Measurements from ENCODE around the gene PXMP2.

The PXMP2 gene

DNA sequence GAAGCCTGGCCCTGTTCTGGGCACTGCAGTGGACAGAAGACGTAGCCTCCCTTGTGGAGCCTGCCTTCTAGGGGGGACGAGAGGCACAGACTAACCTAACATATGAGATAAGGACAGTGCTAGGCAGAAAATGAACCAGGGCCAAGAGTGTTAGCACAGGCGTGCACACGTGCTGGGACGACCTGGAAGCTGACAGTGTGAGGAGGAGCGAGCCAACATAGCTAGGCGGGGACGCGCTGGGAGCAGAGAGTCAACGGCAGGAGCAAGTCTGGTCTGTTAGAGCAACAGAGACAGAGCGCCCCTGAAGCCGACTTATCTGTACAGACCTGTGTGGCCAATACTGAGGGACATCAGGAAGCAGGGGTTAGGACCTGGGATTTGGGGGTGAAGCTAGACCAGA is 8.0 kb downstream of the PXMP2 start:
- no peak for DNase-seq (ENCODE audit: low spot score)

DNA sequence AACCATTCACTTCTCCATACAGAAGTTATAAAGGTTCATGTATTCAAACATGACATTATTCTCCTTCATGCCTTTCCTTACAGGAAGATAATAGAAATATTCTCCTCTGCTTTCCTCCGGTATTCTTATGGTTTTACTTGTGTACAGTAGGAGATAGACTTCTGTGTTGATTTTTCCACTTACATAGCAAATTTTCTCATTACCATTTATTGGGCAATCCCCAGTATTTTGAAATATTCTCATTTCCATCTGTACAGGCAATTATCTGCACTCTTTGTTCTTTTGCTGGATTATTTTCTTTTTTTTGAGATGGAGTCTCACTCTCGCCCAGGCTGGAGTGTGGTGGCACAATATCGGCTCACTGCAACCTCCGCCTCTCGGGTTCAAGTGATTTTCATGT is 11.0 kb downstream of the PXMP2 start:
- DNase-seq (ENCODE audit: low spot score) = no peak

DNA sequence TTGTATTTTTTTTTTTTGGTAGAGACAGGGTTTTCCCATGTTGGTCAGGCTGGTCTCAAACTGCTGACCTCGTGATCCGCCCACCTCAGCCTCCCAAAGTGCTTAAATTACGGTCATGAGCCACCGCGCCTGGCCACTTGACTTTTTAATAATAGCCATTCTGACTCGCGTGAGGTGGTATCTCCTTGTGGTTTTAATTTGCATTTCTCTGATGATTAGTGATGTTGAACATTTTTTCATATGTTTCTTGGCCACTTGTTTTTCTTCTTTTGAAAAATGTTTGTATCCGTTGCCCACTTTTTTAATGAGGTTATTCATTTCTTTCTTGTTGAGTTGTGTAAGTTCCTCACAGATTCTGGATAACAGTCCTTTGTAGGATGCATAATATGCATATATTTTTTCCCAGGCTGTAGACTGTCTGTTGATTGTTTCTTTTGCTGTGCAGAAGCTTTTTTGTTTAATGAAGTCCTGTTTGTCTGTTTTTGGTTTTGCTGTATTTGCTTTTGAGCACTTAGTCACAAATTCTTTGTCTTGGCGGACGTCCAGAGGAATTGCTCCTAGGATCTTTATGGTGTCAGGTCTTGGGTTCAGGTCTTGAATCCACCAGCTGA is 12.9 kb downstream of the PXMP2 start:
- DNase-seq (ENCODE audit: low spot score) = no peak

DNA sequence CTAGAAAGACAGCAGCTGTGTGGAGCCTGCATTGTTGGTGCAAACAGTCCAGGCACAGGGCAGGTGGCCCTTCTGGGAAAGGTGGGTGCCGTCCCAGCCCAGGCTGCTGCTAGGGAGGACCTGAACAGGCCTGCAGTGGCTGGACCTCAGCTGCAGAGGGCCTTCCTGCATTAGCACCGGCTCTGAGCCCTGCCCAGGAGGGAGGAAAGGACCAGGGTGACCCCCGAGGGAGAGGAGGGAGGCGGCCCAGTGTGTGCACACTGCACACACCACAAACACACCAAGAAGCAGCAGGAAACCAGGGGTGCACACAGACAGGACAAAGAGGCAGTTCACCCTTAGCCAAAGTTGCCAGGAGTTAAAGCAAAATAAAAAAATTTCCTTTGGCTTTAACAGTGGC is 15.3 kb downstream of the PXMP2 start:
- no peak for DNase-seq (ENCODE audit: low spot score)

DNA sequence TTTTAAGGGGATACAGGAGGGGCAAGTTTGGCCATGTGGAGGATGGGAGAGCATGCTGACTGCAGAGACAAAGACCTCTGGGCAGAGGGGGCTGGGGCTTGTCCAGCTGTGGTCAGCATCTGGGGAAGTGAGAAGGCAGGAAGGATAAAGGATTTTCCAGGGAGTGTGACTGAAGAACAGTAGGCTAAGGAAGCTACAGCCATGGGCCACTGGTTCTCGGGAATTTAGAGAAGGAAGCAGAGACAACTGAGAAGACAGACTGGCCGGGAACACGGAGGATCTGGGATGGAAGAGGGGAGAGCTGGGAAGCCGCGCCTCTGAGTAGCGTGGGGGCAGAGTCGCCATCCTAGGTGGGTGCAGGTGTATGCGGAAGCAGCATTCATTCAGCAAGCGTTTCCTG is 16.3 kb downstream of the PXMP2 start:
- no peak for DNase-seq (ENCODE audit: low spot score)

DNA sequence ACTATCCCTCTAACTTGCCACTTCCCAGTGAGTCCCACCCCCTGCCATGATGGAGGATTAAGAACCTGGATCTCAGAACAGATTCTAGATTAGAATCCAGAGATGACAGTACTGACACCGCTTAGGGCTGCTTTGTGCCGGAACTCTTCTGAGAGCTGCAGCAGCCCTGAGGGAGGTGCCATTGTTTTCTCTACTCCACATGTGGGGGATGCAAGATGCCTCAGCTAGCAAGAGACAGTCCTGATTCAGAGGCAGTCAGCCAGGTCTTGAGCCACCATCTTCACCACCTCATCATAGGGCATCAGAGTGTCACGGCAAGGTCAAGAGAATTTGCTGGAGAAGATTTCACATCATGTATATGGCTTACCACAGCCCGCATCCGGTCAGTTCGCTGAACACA is 19.9 kb downstream of the PXMP2 start:
- no peak for DNase-seq (ENCODE audit: low spot score)

DNA sequence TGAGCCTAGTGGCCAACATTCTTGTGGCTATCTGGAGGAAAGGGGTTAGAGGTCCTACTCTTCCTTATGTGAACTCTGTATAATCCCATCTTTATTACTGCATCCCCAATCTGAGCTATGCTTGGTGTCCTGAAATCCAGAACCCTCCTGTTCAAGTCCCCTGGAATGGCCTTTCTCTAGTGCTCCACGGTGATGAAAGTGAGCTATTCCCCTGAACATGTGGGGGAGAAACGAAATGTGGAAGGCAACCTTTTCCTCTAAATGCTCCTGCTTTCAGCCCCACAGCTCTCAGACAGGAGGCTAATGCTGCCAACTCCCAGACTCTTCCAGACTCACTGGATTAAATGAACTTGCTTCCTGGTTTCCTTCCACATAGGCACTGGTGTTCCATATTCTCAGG is 20.8 kb downstream of the PXMP2 start:
- no peak for DNase-seq (ENCODE audit: low spot score)

DNA sequence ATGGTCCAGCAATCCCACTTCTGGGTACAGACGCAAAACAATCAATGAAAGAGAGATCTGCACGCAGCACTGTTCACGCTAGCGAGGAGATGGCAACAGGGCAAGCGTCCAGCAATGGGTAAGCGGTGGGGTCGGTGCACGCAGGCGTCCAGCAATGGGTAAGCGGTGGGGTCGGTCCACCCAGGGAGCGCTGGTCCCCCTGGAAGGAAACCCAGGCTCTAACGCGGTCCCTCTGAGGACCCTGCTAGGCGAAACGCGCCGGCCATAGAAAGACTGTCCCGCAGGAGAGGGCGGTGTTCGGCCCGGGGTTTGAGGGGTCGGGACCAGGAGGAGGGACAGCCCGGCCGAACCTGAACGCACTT is 22.6 kb downstream of the PXMP2 start:
- no peak for DNase-seq (ENCODE audit: low spot score)

DNA sequence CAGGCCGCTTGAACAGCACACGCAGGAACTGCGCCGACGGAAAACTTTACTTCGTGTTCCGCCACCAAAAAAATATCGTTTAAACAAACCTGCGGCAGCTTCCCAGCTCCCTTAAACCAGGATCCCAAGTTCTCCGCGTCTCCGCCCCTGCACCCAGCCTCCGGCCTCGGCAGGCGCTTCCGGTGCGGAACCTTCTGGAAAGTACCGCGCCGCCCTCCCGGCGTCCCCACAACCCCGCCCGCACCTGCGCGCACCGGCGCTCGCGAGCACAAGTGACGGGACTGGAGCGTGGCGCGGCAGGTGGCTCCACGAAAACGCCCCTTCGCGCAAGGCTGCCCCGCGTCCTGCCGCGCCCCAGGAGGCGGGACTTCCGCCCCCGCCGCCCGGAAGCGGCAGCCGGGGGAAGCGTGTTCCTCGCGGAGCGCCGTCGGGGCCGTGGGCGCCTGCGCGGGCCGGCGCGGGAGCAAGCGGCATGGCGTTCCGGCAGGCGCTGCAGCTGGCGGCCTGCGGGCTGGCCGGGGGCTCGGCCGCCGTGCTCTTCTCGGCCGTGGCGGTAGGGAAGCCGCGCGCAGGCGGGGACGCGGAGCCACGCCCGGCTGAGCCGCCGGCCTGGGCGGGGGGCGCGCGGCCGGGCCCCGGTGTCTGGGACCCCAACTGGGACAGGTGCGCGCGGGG is 23.2 kb downstream of the PXMP2 start, which contains the start of gene PGAM5:
Gene PGAM5 (plus strand): TSS at position 438 of the 675 bp plus-strand sequence. CDS start 35 bp downstream, at position 473.
- peak; percentile 97 for DNase-seq (ENCODE audit: low spot score)

DNA sequence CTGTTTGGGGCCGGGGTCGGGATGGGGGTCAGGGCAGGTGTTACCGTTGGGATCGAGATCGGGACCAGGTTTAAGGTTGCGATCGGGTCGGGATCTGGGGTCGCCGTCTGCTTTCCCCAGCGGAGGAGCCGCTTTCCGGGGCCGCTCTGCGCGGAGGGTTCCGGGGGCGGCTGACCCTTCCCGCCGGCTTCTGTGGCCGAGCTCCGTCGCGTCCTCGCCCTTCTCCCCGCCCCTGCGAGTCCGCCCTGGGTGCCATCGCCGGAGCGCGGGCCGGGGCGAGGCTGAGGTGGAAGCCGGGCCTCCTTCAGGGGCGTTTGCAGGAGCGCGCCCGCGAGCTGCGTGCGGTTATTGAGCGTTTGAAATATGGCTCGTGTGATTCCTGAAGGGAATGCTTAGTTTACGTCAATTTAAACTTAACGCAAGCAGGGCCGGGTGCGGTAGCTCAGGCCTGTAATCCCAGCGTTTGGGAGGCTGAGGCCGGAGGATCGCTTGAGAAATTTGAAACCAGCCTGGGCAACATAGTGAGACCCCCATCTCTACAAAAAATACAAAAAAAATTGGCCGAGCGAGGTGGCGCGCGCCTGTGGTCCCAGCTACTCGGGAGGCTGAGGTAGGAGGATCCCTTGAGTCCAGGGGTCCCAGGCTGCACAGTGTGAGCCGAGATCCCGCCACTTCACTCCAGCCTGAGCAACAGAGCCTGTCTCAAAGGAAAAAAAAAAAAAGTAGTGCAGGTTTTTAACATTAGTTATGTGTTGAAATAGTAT is 23.9 kb downstream of the PXMP2 start:
- DNase-seq (ENCODE audit: low spot score) = peak; percentile 41

DNA sequence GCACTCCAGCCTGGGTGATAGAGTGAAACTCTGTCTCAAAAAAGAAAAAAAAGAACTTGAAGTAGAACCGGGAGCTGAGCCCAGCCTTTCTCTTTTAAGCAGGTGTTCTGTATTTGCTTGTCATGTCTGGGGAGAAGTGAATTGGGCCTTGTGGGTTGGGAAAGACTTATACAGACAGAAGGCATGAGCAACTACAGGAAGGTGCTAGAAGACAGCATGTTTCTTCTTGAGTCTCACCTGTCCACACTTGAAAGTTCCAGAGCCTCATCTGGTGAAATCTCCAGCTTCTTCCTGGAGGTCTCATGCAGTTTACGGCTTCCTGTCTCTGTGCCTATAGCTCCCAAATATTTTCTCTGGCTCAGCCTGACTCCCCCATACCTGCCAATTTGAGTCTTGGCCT is 25.7 kb downstream of the PXMP2 start:
- DNase-seq (ENCODE audit: low spot score) = no peak

DNA sequence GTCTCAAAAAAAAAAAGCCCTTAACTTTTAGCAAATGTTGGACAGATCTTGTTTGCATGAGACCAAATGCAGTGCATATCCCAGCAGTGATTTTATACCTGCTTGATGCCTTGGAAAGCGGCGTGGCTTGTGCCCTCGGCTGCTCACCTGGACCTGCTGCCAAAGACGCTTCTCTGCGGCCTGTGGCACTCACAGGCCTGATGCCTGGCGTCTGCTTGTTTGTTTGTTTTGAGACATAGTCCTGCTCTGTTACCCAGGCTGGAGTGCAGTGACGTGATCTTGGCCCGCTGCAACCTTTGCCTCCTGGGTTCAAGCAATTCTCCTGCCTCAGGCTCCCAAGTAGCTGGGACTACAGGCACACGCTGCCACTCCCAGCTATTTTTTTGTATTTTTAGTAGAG is 28.5 kb downstream of the PXMP2 start:
- no peak for DNase-seq (ENCODE audit: low spot score)

DNA sequence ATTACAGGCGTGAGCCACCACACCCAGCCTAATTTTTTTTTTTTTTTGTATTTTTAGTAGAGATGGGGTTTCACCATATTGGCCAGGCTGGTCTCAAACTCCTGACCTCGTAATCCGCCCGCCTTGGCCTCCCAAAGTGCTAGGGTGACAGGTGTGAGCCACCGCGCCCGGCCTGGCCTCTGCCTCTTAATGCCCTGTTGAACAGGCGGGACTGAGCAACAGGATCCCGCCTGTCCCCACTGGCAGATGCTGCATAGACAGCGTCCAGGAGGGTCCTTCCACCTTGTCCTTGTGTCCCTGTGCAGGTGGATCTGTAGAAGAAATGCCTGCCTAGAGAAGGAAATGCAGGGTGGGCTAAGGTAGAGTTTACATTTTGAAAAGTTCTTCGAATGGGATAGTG is 29.0 kb downstream of the PXMP2 start:
- DNase-seq (ENCODE audit: low spot score) = no peak

DNA sequence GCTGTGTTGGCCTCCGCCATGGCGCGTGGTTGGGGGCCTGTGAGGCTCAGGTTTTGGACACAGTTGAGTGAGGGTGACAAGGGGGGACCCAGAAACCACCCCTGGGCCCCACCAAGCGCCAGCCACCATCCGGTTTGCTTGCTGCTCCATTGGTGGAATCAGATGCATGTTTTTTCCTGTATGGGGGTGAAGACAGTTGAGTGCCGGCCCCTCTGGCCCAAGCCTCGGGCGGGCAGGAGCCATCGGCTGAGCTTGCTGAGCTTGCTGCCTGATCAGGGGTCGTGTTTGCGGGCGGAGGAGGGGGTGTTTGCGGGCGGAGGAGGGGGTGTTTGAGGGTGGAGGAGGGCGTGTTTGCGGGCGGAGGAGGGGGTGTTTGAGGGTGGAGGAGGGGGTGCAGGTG is 29.6 kb downstream of the PXMP2 start:
- no peak for DNase-seq (ENCODE audit: low spot score)

DNA sequence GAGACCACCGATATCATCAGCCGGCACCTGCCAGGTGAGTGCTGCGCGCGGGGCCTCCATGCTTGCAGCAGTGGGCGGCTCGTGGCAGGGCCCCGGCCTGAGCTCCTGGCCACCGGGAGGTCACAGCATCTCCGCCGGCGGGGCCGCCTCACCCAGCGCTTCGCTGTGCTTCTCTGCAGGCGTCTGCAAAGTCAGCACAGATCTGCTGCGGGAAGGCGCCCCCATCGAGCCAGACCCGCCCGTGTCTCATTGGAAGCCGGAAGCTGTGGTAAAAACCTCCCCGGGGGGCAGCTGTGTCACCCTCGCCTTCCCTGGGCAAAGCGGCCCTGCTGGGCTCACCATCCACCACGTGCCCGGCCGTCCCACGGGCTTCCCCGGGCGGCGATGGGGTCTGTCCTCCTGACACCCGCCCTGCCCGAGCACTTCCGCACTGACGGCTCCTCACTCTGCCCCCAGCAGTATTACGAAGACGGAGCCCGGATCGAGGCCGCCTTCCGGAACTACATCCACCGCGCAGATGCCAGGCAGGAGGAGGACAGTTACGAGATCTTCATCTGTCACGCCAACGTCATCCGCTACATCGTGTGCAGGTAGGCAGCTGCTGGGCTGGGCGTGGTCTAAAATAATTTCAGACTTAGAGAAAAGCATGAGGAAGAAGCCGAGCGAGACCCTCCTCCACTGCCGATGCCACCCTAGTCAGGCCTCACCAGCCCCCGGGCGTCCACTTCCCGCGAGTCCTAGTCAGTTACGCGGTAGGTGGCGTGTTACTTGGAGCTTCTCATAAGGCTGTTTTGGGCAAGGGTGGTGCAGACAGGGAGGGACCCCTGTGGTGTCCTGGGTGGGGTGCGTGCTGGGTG is 30.4 kb downstream of the PXMP2 start:
- DNase-seq (ENCODE audit: low spot score) = no peak

DNA sequence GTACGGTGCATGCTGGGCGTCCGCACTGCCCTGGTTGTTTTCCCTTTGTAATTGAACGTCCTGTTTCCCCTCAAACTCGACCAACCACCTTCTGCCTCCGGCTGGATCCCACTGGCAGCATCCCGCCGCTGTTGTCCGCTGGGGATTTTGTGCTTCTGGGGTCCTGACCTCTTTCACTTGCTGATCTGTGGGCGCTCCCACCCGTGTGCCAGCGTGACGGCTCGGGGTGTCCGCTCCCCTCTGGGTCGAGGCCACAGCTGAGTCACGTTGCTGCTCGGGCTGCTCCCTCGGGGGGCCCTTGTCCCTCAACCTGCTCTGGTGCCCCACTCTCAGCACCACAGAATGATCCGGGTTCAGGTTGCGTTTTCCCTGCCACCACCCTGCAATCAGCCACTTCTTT is 31.3 kb downstream of the PXMP2 start:
- DNase-seq (ENCODE audit: low spot score) = no peak

DNA sequence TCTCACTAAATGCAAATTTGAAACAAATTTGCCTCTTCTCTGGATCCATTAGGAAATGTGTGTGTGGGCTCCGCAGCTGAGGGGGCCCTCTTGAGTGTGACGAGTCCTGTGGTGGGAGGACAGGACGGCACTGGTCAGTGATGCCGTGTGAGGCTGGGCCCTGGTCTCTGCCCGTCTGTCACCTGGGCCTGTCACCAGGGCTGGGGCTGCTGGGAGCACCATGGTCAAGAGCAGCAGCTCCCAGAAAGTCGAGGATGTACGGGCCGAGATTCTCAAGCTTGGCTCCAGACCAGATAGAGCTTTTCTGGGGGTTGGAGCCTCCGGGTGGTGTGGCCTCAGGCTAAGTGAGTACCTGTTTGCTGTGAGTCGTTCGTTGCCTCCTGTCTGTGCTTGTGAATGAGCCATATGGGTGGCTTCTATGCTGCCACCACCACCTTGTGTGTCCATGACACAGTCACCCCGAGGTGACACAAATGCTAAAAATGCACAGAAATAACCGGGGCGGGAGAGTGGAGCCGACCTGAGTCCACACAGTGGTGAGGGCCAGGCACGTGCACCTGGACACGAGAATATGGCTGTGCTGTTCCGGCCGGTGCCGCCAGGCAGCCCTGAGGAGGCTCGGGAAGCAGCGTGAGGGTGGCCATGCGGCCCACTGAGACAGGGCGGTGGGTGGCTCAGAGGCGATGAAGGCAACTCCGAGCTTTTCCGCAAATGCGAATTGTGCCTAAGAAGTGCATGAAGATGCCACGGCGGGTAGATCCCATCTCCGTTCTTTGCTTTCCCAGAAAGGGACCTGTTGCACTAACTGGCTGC is 32.0 kb downstream of the PXMP2 start:
- DNase-seq (ENCODE audit: low spot score) = no peak

DNA sequence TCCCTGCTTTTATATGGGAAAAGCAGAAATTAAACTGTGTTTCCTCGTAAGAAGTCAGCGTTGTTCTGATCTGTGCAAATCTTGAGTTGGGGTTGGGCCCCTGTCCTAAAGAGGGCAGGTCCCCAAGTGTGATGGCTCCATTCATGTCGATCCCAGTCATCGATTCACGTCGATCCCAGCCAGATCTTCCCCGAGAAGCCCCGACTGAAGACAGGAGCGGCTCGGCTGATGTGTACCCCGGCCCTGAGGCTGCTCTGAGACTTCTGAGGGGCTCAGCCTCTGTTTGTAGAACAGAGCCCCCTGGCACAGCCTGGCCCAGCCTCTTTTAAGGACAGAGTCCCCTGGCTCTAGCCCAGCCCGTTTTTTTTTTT is 32.6 kb downstream of the PXMP2 start:
- DNase-seq (ENCODE audit: low spot score) = no peak

DNA sequence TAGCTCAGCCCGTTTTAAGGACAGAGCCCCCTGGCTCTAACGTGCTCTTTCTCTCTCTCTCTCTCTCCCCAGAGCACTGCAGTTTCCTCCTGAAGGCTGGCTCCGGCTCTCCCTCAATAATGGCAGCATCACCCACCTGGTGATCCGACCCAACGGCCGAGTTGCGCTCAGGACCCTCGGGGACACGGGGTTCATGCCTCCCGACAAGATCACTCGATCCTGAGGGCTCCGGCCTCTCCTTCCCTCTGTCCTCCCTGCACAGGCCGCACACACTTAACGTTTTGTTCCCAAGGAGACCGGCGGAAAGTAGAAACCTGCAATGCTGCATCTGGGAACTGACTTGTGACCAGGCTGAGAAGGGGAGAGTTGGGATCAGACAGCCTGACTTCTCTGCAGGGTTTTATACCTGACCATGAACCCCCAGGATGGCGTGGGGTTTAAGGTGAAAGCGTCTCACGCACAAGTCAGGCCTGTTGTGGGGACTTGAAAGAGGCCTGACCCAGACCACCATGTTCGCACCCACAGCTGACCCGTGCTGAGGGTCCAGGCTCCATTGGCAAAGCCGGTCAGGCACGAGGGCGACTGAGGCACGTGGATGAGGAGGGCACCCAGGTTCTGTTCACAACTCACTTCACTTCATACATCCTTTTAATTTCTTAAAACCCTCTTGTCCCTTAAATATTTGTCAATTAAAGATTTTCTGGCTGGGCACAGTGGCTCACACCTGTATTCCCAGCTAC is 33.4 kb downstream of the PXMP2 start:
- no peak for DNase-seq (ENCODE audit: low spot score)

DNA sequence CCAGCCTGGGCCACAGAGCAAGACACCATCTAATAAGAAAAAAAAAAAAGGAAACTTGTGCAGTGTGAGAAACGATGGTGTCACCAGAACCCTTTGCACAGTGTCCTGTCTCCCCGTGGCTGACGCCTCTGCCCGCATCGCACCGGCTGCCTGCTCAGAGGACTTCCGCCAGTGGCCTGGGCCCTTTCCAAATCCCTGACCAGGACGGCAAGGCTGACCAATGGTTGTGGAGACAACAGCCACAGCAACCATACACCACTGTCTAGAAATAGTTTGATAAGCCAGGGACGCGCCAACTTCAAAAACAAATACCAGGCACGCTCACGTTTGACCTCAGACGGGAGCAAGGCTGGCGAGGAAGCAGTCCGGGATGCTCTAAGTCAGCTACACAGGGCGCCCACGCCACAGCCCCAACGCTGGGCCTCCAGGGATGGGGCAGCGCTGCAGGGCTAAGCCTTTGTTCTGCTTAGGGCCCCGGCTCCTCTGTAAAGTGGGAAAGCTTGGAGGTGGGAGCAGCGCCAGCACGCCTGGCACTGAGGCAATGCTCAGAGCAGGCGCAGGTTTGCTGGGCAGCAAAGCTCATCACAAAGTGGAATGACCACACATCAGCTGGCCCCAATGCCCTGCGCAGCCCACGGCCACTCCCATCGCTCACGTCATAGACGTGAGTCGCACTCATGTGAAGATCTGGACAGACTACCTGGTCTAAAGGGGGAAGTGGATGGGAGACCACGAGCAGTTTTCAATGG is 35.8 kb downstream of the PXMP2 start:
- DNase-seq (ENCODE audit: low spot score) = no peak

Measured in LoVo (cell line).